ENCODE results near the gene CENPV.
"Not testable (repeated sequence)": the region's sequence is repeated elsewhere in the genome, so short reads cannot be mapped to it uniquely, and the experiment has no call there.

CENPV gene

GRCh38 chr17:16353317-16354174 lies at the start of gene CENPV:
TSS of gene CENPV (minus strand) at chr17:16353469. CDS start at chr17:16353436, 33 bp downstream.
- peak; percentile 79 for DNase-seq

GRCh38 chr17:16398270-16399267 lies 45.3 kb upstream of the CENPV start:
- peak; percentile 86 for DNase-seq

- peak; percentile 75 for DNase-seq
Measured at GRCh38 chr17:16396693-16397092, 43.4 kb upstream of the CENPV start.

GRCh38 chr17:16395887-16396286 lies 42.6 kb upstream of the CENPV start:
- not testable (repeated sequence) for DNase-seq

- DNase-seq = not testable (repeated sequence)
Measured at GRCh38 chr17:16392491-16392890, 39.2 kb upstream of the CENPV start.

- DNase-seq = no peak
Measured at GRCh38 chr17:16391451-16391850, 38.2 kb upstream of the CENPV start.

- DNase-seq = not testable (repeated sequence)
Measured at GRCh38 chr17:16386126-16386507, 32.8 kb upstream of the CENPV start.

GRCh38 chr17:16384557-16384956 lies 31.3 kb upstream of the CENPV start:
- no peak for DNase-seq

- no peak for DNase-seq
Measured at GRCh38 chr17:16383772-16384287, 30.6 kb upstream of the CENPV start.

- DNase-seq = no peak
Measured at GRCh38 chr17:16383216-16383615, 29.9 kb upstream of the CENPV start.

- no peak for DNase-seq
Measured at GRCh38 chr17:16381496-16381820, 28.2 kb upstream of the CENPV start.

GRCh38 chr17:16380640-16381495 lies 27.6 kb upstream of the CENPV start, which contains the start of gene UBB:
TSS of gene UBB (plus strand) at chr17:16381091. CDS start at chr17:16381908, 817 bp downstream.
- DNase-seq = peak; percentile 99

- DNase-seq = no peak
Measured at GRCh38 chr17:16379654-16380053, 26.4 kb upstream of the CENPV start.

GRCh38 chr17:16378636-16379282 lies 25.5 kb upstream of the CENPV start:
- DNase-seq = peak; percentile 32

GRCh38 chr17:16377941-16378341 lies 24.7 kb upstream of the CENPV start:
- no peak for DNase-seq

GRCh38 chr17:16374146-16374938 lies 21.1 kb upstream of the CENPV start:
- DNase-seq = no peak

GRCh38 chr17:16371742-16372141 lies 18.5 kb upstream of the CENPV start:
- DNase-seq = peak; percentile 36

- no peak for DNase-seq
Measured at GRCh38 chr17:16364625-16365024, 11.4 kb upstream of the CENPV start.

GRCh38 chr17:16363749-16364536 lies 10.7 kb upstream of the CENPV start:
- DNase-seq = peak; percentile 92

- no peak for DNase-seq
Measured at GRCh38 chr17:16361874-16362273, 8.6 kb upstream of the CENPV start.

Measured in hematopoietic multipotent progenitor cell treated with erythropoietin and hydrocortisone succinate and interleukin-3 and kit ligand, for 4 days (in vitro differentiated cells).